ENCODE results near the gene COL17A1.

Gene COL17A1

DNA sequence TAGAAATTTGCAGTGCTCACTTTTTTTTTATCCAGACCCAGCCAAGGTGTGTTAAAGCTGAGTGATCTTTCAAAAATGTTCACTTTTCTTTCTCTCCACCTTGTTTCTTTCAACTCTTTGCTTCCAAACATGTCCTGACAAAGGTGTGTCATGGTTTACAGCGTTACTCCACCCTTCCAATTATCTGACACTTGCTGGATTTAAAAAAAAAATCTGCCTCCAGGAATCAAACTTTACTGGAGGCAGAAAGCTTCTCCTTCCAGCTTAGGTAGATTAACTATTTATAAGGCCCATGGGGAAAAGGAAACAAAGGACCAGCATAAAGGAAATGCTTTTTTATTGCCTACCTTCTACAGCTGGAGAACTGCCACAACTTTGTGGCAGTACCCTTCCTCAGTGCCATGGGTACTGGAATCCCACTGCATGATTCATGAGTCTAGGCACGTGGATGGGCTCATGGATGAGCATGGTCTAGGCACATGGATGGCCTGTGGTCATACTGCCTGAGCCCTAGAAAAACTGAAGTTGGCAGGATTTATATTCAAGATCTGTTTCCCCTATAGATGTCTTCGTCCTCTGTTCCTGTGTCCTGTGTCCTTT, at the start of gene COL17A1:
COL17A1 (minus strand) TSS at position 80 of the 600 bp plus-strand sequence. CDS start 5,207 bp downstream, outside the sequence.
- no peak for DNase-seq (ENCODE audit: low read depth in 2 of 2)

- no peak for DNase-seq (ENCODE audit: low read depth in 2 of 2)
Measured at GRCh38 chr10:104130041-104130440, 44.4 kb upstream of the COL17A1 start.

- no peak for DNase-seq (ENCODE audit: low read depth in 2 of 2)
Measured at GRCh38 chr10:104128214-104128613, 42.5 kb upstream of the COL17A1 start.

DNA sequence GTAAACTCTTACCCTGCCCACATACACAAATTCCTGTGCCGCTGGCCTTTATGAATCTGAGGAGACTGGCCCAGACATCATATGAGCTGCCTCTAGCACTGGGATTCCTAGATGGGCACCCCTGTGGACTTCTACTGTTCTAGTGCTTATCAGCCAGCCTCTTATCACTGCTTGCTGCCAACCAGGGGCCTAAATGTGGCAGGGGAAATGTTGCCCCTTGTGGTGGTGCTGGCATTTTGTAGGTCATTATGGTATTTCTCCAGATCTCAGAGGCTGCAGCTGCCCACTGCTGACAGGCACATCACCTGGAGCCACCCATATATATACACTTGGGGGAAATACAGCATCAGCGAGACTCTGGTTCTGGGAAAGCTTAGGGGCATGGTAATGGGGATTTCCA, 41.7 kb upstream of the COL17A1 start:
- no peak for DNase-seq (ENCODE audit: low read depth in 2 of 2)

- DNase-seq (ENCODE audit: low read depth in 2 of 2), result no peak
Measured at GRCh38 chr10:104123397-104123796, 37.7 kb upstream of the COL17A1 start.

DNA sequence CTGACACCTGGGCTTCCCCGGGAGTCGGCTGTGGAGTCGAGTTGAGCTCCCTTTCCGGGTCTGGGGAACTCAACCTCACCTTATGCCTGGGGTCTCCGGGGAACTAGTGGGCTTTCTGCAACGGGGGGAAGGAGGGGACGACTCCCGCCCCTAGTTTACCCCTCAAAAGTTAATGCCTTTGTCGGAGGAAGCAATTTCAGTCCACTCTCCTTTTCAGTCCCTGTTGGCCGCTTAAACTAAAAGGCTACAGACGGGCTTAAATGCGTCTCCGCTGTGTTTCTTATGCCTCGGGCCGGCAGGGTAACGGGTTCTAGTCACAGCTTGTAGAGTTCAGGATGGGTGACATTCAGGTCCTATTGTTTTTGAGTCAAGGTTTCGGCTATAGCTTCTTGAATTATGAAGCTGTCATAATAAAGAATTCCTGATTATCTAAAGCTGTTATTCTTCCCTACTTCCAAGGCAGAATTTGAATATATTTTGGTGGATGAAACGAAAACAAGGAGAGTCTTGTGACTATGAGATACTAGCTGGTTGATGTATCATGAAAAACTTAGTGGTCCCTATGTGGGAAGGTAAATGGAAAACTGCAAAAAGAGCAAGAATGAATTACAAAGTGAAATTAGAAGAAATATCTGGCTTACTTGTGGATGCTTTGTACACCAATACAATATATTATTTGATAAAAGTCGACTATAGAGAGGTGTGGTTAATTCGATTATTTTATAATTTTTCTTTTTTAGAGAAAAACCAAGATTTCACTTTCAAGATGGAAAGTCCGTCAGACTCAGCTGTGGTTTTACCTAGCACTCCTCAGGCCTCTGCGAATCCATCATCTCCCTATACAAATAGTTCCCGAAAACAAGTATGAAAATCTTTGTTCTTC, 36.8 kb upstream of the COL17A1 start:
- DNase-seq (ENCODE audit: low read depth in 2 of 2), result no peak

GRCh38 chr10:104121485-104122224, 36.0 kb upstream of the COL17A1 start, which contains the start of gene SFR1:
SFR1 (plus strand) TSS chr10:104122171; CDS start chr10:104122184, 13 bp downstream.
- peak; percentile 97 to 99 for DNase-seq (ENCODE audit: low read depth in 2 of 2)

DNA sequence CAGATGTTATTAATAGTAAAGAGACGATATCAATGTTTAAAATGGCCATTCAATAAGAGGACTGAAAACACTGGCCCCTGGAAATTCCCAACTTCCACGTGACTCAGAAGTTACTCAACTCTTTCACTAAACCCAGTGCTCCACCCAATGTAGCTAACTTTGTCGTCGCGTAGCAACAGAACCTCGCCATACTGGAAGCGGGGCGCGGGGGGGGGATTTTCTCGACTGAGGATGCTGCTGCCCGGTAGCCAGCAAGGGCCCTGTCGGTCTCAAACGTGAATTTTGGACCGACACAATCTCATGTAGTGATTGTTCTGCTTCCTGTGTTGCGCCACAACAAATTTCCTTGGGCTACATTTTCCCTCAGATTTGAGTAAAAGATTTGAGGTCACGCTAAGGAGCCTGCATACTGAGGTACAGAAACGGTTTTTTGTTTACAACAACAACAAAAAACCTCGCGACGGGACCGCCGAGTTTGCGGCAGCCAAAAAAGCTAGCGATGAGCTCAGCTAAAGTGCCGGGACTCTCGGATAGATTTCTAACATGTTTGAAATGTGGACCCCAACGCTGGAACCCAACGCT, 35.3 kb upstream of the COL17A1 start:
- peak; percentile 74 to 90 for DNase-seq (ENCODE audit: low read depth in 2 of 2)

GRCh38 chr10:104120512-104120902, 34.8 kb upstream of the COL17A1 start:
- no peak for DNase-seq (ENCODE audit: low read depth in 2 of 2)

- DNase-seq (ENCODE audit: low read depth in 2 of 2), result no peak
Measured at GRCh38 chr10:104119996-104120395, 34.3 kb upstream of the COL17A1 start.

DNA sequence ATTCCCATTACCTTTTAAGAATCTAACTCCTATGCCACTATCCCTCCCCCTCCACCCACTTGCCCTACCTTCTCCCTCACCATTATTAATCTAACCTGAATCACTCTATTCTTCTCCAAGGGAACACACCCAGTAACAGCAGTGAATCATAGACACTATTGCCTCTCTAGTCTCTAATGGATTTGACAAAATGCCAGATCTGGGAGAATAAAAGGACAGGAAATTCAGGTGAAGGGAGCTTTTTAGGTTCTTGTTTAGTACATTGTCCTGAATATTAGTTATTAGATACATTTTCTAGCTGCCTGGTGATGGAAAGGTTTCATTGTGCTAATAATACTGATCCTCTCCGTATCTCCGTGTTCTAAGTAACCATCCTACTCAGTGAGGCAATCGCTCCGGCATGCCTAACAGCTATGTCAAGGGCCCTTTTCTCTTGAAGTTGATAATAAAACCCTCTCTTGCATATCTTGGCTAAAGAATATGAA, 32.2 kb upstream of the COL17A1 start:
- DNase-seq (ENCODE audit: low read depth in 2 of 2), result no peak

DNA sequence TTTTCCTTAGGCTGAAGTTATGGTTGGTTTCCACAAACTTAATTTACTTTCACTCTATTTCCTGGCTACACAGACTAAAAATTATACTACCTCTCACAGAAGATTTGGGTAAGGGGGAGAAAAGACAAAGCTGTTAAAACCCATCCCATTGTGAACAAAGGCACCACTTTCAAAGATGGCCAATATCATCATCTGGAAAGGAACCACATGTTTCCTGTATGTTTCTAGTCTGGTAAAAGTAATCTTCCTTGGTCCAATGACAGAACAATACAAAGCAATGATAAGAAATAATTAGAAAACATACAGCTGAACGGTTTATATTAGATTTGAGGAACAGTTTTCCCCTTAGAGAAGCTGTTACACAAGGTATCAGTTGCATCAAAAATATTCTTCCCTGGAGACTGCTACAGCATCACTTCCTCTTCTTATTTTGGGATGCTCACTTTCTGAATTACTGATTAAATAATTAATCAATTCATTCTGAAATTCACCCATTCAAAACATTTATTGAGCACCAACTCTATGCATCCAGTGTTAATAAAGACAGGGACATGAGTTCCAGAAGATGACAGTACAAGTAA, 27.8 kb upstream of the COL17A1 start:
- DNase-seq (ENCODE audit: low read depth in 2 of 2), result no peak

DNA sequence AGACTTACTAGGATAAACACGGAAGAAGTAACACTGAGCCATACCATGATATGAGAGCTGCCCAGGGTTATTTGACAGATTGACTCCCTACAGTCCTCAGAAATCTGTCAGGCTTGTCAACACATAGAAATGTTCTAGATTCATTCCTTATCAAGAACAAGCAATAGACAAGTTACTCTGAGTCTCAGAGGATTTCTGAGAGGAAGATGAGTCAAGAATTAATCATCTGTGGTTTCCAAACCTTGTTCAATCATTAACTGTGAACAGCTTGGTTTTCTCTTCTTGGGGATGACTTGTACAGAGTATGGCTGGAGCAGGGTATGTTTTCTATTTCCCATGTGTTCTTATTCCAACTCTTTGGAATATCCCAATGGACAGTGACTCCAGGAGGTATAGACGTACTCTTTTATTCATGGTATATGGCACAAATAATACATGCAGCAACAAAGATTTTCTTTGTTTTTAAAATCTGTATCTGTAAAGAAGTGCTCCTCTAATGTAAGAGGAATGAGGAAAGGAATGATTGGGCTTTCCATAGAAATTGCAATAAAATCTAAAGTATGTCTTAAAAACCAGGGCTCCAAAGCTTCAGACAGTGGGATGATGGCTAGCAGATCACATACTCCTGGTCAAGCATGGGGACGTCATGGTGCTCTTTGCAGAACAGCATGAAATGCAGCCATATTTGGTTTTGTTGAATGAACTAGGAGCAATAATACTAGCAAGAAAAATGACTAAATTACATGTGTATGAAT, 24.4 kb upstream of the COL17A1 start:
- no peak for DNase-seq (ENCODE audit: low read depth in 2 of 2)

DNA sequence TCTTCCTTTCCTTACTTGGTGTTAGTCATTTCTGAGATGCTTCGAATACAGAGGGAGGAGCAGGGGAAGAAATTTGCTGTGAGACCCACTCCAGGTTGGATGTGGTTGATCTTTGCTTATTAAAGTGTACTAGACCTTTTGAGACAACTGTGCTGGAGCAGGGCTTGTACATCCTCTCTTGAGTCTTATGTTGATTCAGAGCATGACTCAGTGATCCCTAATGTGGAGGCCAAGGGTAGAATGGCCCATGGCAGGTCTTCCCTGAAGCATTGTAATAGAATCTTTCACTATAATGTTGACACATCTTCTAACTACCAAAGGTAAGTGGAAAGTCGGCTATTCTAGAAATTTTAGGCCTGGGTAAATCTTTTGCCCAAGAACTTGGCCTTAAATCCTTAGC, 19.2 kb upstream of the COL17A1 start:
- no peak for DNase-seq (ENCODE audit: low read depth in 2 of 2)

DNA sequence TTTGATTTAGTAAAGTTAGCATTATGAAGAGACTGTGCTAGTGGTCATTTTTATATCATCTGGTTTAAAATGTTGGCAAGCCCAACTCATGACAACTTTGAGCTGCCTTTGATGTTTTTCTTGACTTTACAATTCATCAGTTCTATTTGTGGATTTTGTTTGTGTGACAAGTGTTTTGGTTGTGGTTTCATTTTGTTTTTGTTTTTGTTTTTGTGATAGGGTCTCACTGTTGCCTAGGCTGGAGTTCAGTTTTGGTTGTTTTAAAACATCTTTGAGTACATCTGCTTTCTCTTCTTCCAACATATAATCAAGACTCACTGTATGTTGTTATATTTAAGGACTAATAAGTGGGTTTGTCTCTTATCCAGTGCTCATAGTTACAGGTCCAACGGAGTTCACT, 18.7 kb upstream of the COL17A1 start:
- no peak for DNase-seq (ENCODE audit: low read depth in 2 of 2)

DNA sequence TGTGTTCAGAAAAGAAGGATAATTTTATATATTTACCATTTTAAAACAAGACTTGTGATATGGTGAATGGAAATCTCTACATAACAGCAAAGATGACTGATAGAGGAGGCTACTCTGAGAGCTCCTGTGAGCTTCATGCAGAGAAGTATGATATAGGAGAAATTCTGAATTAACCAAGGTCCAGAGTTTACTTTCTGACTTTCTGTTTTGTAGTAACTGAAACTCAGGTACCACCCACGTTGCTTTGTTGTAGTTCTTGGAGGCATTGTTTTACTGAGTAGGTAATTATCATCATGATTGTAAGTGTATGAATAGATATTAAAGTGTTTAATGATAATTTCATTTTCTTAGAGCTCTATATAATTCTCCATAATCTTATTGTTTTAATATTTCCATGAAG, 18.3 kb upstream of the COL17A1 start:
- DNase-seq (ENCODE audit: low read depth in 2 of 2), result no peak

- DNase-seq (ENCODE audit: low read depth in 2 of 2), result no peak
Measured at GRCh38 chr10:104101902-104102301, 16.2 kb upstream of the COL17A1 start.

GRCh38 chr10:104100795-104101194, 15.1 kb upstream of the COL17A1 start:
- DNase-seq (ENCODE audit: low read depth in 2 of 2), result no peak

- DNase-seq (ENCODE audit: low read depth in 2 of 2), result no peak
Measured at GRCh38 chr10:104099941-104100340, 14.3 kb upstream of the COL17A1 start.

DNA sequence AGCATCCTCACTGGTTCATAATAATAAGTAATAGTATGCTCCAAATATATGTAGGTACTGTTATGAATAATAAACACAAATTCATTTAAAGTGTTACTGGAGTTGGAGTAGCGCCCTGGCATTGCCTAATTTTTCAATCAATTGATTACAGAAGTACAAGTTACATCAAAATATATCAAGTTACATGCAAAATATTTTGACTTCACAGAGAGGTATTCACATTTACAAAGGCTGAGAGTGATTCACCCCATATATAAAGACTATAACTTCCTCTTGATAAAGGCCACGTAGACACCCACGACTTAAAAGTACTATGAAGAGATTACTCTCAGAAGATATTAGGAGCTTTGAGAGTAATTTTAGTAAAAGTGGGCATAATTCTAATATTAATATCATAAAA, 13.6 kb upstream of the COL17A1 start:
- no peak for DNase-seq (ENCODE audit: low read depth in 2 of 2)

Data from stimulated activated CD4-positive, alpha-beta T cell treated with anti-CD3 and anti-CD28 coated beads, Interleukin-4, amount 100 ng/mL, for 48 hours (primary cell).